Testis (tissue), 2 donors: ENCODE data around the gene TGFBI.

Experiments used
- CTCF ChIP-seq, 3 experiments: fragments of 450-650 bp in 2 of 3; fragments of 200-600 bp in 1 of 3; sonication (generic) in 1 of 3; IDR thresholded peaks; one replicate each; pipeline ENCODE4 v1.5.1; 2016 to 2019; ENCODE audit warnings: antibody characterized with exemption in 3 of 3, mild to moderate bottlenecking in 2 of 3, moderate library complexity in 1 of 3
- POLR2A ChIP-seq: fragments of 450-650 bp; IDR thresholded peaks from one replicate; pipeline ENCODE4 v1.6.1; 2017; ENCODE audit warnings: antibody characterized with exemption, mild to moderate bottlenecking, moderate library complexity

DNA sequence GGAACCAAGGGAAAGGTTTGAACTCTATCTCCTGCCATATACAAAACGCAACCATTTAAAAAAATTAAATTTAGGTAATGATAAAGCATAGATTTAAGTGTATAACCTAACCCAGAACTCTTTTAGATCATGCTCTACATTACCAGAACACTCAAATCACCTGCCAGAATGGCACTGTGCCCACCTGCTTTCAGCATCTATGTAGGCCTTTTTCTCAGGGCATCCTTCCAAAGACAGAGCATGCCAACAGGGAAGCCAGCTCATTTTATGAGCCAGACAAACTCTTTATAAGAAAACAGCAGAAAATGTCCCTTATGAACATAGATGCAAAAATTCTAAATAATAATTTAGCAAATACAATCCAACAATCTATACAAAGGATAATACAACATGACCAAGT, 55.9 kb downstream of the TGFBI start:
- TF ChIP-seq POLR2A (no peak), CTCF (IDR thresholded peaks at IDR 0.05) (no peak)
